Measurements from ENCODE around the gene MRPL37.

DNA sequence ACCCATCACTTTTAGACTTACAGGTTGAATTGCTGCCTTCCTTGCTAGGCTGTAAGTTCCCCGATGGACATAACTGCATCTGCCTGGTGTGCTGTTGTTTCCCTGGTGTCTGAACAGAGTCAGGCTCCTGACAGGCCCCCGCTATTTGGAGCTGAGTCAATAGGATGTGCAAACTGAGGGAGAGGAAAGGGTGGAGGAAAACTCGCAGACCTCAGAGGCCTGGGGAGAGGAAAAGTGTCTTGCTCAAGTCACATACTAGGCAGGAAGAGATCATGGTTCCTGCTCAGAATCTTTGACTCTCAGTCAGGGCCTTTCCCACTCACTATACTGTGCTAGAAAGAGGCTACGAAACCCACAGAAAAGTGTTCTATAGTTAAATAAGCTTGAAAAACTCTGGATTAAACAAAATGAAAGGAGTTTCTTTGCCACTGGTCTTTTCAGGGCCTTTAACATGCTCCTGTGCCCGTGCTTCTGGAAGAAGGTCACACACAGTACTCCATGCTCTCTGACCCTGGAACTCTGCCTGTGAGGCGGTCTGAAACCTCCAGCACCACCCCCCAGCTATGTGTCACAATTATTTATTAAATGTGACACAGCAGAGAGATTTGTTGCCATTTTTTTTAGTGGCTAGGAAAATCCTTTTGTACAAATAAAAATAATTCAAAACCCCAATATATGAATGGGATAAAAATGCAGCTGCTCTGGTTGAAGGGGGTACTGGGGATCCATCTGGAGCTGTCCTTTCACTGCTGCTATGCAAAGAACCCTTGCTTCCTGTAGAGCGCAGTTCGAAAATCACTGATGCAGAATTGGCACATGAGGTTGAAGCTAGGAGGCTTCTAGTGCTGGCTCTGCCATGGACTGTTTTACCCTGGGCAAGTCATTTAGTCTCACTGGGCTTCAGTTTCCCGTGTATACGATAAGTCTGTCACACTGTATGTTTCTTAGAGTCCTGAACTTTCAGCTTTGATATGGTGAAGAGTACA is 27.1 kb upstream of the MRPL37 start:
- TF ChIP-seq POLR2A (IDR thresholded peaks at IDR 0.05; ENCODE audit: low read depth, low read length) (no peak), TAF1 (IDR thresholded peaks at IDR 0.05; ENCODE audit: borderline replicate concordance, low read depth, low read length) (no peak)
